ENCODE data around the gene TMEM200B.

DNA sequence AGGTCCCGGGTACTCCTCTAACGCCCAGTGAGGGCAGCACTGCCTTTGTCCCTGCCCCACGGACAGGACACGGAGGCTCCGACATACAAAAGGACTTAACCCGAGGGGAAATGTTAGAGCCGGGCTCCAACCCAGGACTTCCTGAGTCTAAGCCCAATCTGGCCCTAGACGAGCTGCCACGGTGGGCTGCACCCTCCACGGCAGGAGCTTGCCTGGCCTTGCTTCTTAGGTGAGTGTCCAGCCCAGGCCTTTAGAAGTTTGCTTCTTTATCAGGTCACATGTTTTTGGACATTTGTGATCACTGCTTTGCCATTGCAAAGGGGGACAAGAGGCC is 11.0 kb upstream of the TMEM200B start:
- TF ChIP-seq EZH2 (IDR thresholded peaks at IDR 0.05; ENCODE audit: low read length, unreplicated experiment): no peak
- TF ChIP-seq, protein P1, sequence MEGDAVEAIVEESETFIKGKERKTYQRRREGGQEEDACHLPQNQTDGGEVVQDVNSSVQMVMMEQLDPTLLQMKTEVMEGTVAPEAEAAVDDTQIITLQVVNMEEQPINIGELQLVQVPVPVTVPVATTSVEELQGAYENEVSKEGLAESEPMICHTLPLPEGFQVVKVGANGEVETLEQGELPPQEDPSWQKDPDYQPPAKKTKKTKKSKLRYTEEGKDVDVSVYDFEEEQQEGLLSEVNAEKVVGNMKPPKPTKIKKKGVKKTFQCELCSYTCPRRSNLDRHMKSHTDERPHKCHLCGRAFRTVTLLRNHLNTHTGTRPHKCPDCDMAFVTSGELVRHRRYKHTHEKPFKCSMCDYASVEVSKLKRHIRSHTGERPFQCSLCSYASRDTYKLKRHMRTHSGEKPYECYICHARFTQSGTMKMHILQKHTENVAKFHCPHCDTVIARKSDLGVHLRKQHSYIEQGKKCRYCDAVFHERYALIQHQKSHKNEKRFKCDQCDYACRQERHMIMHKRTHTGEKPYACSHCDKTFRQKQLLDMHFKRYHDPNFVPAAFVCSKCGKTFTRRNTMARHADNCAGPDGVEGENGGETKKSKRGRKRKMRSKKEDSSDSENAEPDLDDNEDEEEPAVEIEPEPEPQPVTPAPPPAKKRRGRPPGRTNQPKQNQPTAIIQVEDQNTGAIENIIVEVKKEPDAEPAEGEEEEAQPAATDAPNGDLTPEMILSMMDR (conservative IDR thresholded peaks at IDR 0.05; ENCODE audit: low read depth, low read length): no peak
